Tibial nerve (tissue), 4 donors: ENCODE results near the gene FBXO21. TPM values are rescaled to one million over a fixed set of nuclear protein-coding genes. Genes with fewer than 3 reads are reported as not detected.
"Not testable (repeated sequence)": the region's sequence is repeated elsewhere in the genome, so short reads cannot be mapped to it uniquely, and the experiment has no call there.

ENCODE experiments used
- DNase-seq, 2 donors: peaks; one replicate each; pipeline ENCODE4 v3.0.0-alpha.2; 2019; ENCODE audit warnings: low spot score in 2 of 2
- H3K27ac ChIP-seq, 4 donors: fragments of 200-600 bp; sonication (generic) in 3 of 4; one replicate each; pipeline ENCODE4 v1.5.1; 2017 to 2019; ENCODE audit warnings: mild to moderate bottlenecking in 1 of 4
- H3K27me3 ChIP-seq, 2 donors: fragments of 200-600 bp; sonication (generic) in 1 of 2; one replicate each; pipeline versions ENCODE4 v1.5.1 to v1.6.0; 2017 to 2019
- H3K36me3 ChIP-seq, 3 donors: fragments of 200-600 bp; sonication (generic); one replicate each; pipeline ENCODE4 v1.5.1; 2018 to 2019
- H3K4me1 ChIP-seq, 4 donors: fragments of 200-600 bp; sonication (generic) in 3 of 4; one replicate each; pipeline ENCODE4 v1.5.1; 2017 to 2019
- H3K4me3 ChIP-seq, 4 donors: fragments of 200-600 bp; sonication (generic) in 3 of 4; one replicate each; pipeline ENCODE4 v1.5.1; 2017 to 2019; ENCODE audit warnings: mild to moderate bottlenecking in 1 of 4, moderate library complexity in 1 of 4
- H3K9me3 ChIP-seq, 4 donors: fragments of 200-600 bp; sonication (generic) in 3 of 4; one replicate each; pipeline ENCODE4 v1.5.1; 2017 to 2019
- EP300 ChIP-seq, 2 donors: sonication (generic); formaldehyde crosslinking; IDR thresholded peaks; one replicate each; pipeline ENCODE4 v1.6.1; 2017; ENCODE audit warnings: antibody characterized with exemption in 2 of 2, mild to moderate bottlenecking in 1 of 2
- POLR2A ChIP-seq, 2 donors: fragments of 450-650 bp; IDR thresholded peaks; one replicate each; pipeline ENCODE4 v1.6.1; 2017; ENCODE audit warnings: antibody characterized with exemption in 2 of 2, mild to moderate bottlenecking in 2 of 2, moderate library complexity in 2 of 2
- WGBS, 2 donors: methylation state at CpG; one replicate each; pipeline ENCODE4 v1.1.5; 2018; 5-methylcytosine and 5-hydroxymethylcytosine counted together
- total RNA-seq, 4 donors: library from RNA; depleted of rRNA; stranded (reverse); fragments of >200 nt; gene quantifications; one replicate each; pipeline ENCODE4 v1.1.0, GENCODE V29; 2016
- TF ChIP-seq, protein P1 (sequence below), 5 experiments: fragments of 200-600 bp in 3 of 5; fragments of 450-650 bp in 2 of 5; sonication (generic) in 3 of 5; IDR thresholded peaks; one replicate each; pipeline ENCODE4 v1.5.1; 2016 to 2019; ENCODE audit warnings: antibody characterized with exemption in 5 of 5, mild to moderate bottlenecking in 3 of 5, moderate library complexity in 2 of 5

Gene FBXO21
- total RNA-seq, 4 donors from 2014 or later, result 56.1 to 154 (median 84.6) TPM

DNA sequence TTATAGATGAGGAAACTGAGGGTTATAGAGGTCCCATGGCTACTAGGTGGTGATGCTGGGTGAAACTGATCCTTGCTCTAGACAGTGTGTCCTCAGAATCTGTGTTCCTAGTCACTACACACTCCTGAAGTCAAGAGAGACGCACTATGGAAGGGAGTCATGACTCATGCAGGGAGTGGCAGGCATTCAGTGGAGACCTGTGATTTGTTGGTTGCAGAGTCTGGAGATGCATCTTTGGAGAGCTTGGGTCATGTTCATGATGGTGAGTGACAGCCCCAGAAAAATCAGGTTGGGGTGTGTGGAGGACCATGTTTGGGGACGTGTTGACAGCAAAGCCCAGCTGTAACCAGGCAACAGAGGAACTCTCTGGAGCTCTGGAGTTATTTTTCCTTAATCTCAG, 38.0 kb upstream of the FBXO21 start:
- H3K27ac ChIP-seq, result no peak overlapping the region
- no peaks in the 10 kb centered on the region for H3K9me3 ChIP-seq
- H3K4me1 ChIP-seq, result no peaks in the 10 kb centered on the region
- DNase-seq, result no peak
- WGBS, 2 donors, result 54 to 62% methylated on average over 2 of the region's 2 CpGs
- no peaks in the 10 kb centered on the region for H3K36me3 ChIP-seq
- no peaks in the 10 kb centered on the region for H3K27me3 ChIP-seq
- TF ChIP-seq EP300 (IDR thresholded peaks at IDR 0.05), result no peak
- no peak for TF ChIP-seq POLR2A (IDR thresholded peaks at IDR 0.05)
- TF ChIP-seq, protein P1, sequence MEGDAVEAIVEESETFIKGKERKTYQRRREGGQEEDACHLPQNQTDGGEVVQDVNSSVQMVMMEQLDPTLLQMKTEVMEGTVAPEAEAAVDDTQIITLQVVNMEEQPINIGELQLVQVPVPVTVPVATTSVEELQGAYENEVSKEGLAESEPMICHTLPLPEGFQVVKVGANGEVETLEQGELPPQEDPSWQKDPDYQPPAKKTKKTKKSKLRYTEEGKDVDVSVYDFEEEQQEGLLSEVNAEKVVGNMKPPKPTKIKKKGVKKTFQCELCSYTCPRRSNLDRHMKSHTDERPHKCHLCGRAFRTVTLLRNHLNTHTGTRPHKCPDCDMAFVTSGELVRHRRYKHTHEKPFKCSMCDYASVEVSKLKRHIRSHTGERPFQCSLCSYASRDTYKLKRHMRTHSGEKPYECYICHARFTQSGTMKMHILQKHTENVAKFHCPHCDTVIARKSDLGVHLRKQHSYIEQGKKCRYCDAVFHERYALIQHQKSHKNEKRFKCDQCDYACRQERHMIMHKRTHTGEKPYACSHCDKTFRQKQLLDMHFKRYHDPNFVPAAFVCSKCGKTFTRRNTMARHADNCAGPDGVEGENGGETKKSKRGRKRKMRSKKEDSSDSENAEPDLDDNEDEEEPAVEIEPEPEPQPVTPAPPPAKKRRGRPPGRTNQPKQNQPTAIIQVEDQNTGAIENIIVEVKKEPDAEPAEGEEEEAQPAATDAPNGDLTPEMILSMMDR (IDR thresholded peaks at IDR 0.05), result no peak
- H3K4me3 ChIP-seq, result no peak overlapping the region

DNA sequence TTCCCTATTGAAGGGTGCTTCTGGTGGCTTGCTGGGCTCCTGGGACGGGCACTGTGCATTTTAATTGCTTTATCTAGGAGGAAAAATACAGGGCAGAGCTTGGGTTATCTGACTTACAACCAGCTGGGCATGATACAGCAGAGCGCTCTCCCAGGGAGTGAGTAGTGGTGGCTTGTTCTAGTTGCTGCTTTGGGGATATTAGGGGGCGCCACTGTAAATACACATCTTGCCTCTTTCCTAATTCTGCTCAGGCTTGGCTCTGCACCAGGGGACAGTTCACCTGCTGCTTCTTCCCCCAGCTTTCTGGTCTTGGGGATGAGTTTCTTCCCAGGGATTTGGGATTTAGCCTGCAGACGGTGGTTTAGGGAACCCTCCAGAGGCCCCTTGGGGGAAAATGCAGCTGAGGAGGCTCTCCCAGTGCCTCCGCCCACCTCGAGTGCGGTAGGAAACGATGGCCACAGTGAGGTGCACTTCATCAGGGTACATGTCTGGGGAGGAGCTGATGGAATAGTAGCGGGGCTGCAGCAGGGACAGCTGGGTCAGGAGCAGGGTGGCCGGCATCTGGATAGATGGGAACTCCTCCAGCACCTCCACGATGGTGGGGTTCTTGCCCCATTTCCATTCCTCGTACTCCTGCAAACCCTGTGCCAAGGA, 36.9 kb upstream of the FBXO21 start:
- DNase-seq, result no peak
- Histone ChIP-seq H3K4me3 (no peak overlapping the region), H3K36me3 (no peaks in the 10 kb centered on the region), H3K4me1 (no peaks in the 10 kb centered on the region), H3K27me3 (no peaks in the 10 kb centered on the region), H3K27ac (no peak overlapping the region), H3K9me3 (no peaks in the 10 kb centered on the region)
- WGBS, 2 donors, result 49 to 52% methylated on average over 12 of the region's 12 CpGs
- TF ChIP-seq EP300 (IDR thresholded peaks at IDR 0.05), result no peak
- no peak for TF ChIP-seq POLR2A (IDR thresholded peaks at IDR 0.05)
- TF ChIP-seq, protein P1 (IDR thresholded peaks at IDR 0.05), result no peak

DNA sequence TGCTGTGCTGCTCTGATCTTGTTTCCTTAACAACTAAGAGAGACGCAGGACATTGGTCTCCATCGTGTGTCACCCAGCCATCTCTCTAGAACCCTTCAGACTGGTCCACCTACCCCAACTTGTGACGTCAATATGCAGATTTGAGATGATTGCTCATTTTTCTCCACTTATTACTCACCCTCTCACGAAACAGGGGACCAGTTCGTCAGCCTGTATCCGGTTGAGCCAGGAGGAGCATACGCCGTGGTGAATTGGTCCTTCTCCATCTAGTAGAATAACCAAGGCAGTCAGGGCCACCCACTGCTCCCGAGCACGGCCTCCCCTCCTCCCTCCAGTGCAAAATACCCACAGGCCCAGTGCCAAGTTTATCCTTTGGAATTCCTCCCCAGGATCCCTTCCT, 36.2 kb upstream of the FBXO21 start:
- Histone ChIP-seq H3K27me3 (no peaks in the 10 kb centered on the region), H3K36me3 (no peaks in the 10 kb centered on the region), H3K4me3 (no peak overlapping the region), H3K27ac (no peak overlapping the region), H3K9me3 (no peaks in the 10 kb centered on the region), H3K4me1 (no peaks in the 10 kb centered on the region)
- no peak for DNase-seq
- no peak for TF ChIP-seq POLR2A (IDR thresholded peaks at IDR 0.05)
- TF ChIP-seq EP300 (IDR thresholded peaks at IDR 0.05), result no peak
- TF ChIP-seq, protein P1 (IDR thresholded peaks at IDR 0.05), result no peak
- WGBS, 2 donors, result 69 to 73% methylated on average over 10 of the region's 10 CpGs

DNA sequence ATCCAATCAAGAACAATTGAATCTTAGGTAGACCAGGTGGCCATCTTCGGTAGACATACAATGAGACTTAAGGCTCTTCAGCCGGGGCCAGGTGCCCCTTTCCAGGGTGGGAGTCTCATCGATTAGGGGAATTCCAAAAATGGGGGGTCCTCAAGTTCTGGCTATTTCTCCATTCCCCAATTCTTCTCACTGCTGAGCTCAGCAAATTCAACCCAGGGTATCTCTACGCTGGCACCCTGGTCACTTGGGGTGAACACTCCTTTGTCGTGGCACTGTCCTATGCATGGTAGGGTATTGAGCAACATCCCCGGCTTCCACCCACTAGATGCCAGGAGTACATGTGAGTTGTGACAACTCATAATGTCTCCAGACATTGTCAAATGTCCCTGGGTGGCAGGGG, 34.9 kb upstream of the FBXO21 start:
- H3K27me3 ChIP-seq, result no peaks in the 10 kb centered on the region
- no peaks in the 10 kb centered on the region for H3K9me3 ChIP-seq

DNA sequence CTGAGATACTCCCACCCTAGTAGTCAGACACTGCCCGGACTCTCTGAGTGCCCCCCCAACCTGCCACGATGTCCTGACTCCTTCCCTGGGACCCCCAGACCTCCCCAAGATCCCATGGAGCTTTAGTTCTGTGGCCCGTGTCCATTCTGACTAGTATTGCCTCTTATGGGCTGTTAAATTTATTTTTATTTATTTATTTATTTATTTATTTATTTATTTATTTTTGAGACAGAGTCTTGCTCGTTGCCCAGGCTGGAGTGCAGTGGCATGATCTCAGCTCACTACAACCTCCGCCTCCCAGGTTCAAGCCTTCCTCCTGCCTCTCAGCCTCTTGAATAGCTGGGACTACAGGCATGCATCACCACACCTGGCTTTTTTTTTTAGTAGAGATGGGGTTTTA, 30.7 kb upstream of the FBXO21 start:
- WGBS, 2 donors, result 82 to 83% methylated on average over 5 of the region's 5 CpGs
- H3K27me3 ChIP-seq, H3K4me3 ChIP-seq, H3K27ac ChIP-seq, H3K36me3 ChIP-seq, DNase-seq, H3K4me1 ChIP-seq, H3K9me3 ChIP-seq: not testable (repeated sequence)

More for the DNA sequence above, 34.9 kb upstream of the FBXO21 start:
- 83 to 94% methylated on average over 6 of the region's 6 CpGs for whole genome bisulfite sequencing, 2 donors
- Histone ChIP-seq H3K4me3 (no peak overlapping the region), H3K36me3 (no peaks in the 10 kb centered on the region), H3K4me1 (no peaks in the 10 kb centered on the region), H3K27ac (no peak overlapping the region)
- no peak for TF ChIP-seq POLR2A (IDR thresholded peaks at IDR 0.05)
- TF ChIP-seq, protein P1 (IDR thresholded peaks at IDR 0.05), result no peak
- no peak for TF ChIP-seq EP300 (IDR thresholded peaks at IDR 0.05)
- no peak for DNase-seq

DNA sequence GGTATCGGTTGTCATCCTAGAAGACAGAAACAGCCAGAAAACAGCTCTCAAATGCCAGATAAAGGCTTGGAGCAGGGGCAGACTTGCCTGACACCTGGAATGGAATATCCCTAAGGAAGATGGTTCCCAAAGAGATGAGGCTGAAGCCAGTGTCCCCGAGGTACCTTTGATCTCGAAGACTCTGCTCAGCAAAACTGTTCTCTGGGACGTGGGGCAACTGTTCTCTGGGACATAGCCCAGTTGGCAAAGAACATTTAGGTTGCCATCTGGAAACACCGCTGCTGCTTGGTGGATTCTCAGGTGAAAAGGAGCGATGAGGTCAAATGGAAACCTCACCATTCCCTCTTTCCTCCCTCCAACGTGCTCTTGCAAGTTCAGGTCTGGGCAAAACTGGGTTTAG, 27.9 kb upstream of the FBXO21 start:
- Histone ChIP-seq H3K9me3 (no peaks in the 10 kb centered on the region), H3K4me1 (no peaks in the 10 kb centered on the region), H3K27ac (no peak overlapping the region), H3K4me3 (no peak overlapping the region), H3K27me3 (no peaks in the 10 kb centered on the region), H3K36me3 (no peaks in the 10 kb centered on the region)
- TF ChIP-seq, protein P1 (IDR thresholded peaks at IDR 0.05), result no peak
- TF ChIP-seq POLR2A (IDR thresholded peaks at IDR 0.05) (no peak), EP300 (IDR thresholded peaks at IDR 0.05) (no peak)
- 73 to 84% methylated on average over 7 of the region's 7 CpGs for WGBS, 2 donors
- DNase-seq, result no peak
